Transverse colon (tissue), 4 donors: ENCODE results near the gene STAT6. TPM values are rescaled to one million over a fixed set of nuclear protein-coding genes. Genes with fewer than 3 reads are reported as not detected.
A peak's percentile ranks its signal among the peaks of the same experiment; 100 is the strongest.

ENCODE experiments used
- DNase-seq: peaks from one replicate; pipeline ENCODE4 v3.0.0-alpha.2; 2019
- H3K27ac ChIP-seq, 4 donors: fragments of 200-600 bp; sonication (generic); 2 replicates each; pipeline ENCODE4 v1.5.1; 2016 to 2018; ENCODE audit warnings: inconsistent platforms in 4 of 4
- H3K27me3 ChIP-seq: fragments of 200-600 bp; sonication (generic); 2 replicates; pipeline ENCODE4 v1.5.1; 2017; ENCODE audit warnings: inconsistent platforms
- H3K36me3 ChIP-seq, 4 donors: fragments of 200-600 bp; sonication (generic); 2 replicates each; pipeline ENCODE4 v1.5.1; 2017 to 2019; ENCODE audit warnings: inconsistent platforms in 4 of 4
- H3K4me1 ChIP-seq, 4 donors: fragments of 200-600 bp; sonication (generic); 2 replicates each; pipeline ENCODE4 v1.5.1; 2017 to 2020; ENCODE audit warnings: inconsistent platforms in 4 of 4
- H3K4me3 ChIP-seq, 4 donors: fragments of 200-600 bp; sonication (generic); 1 replicate in 1 of 4; 2 replicates in 3 of 4; pipeline versions ENCODE4 v1.5.1 to v1.6.1; 2017 to 2019; ENCODE audit warnings: inconsistent platforms in 4 of 4
- H3K9me3 ChIP-seq, 2 donors: fragments of 200-600 bp; sonication (generic); 2 replicates each; pipeline ENCODE4 v1.5.1; 2017 to 2019; ENCODE audit warnings: inconsistent platforms in 2 of 2
- EP300 ChIP-seq: sonication (generic); formaldehyde crosslinking; IDR thresholded peaks from one replicate; pipeline ENCODE4 v1.6.1; 2017; ENCODE audit warnings: antibody characterized with exemption, low read depth
- POLR2A ChIP-seq: fragments of 450-650 bp; IDR thresholded peaks from one replicate; pipeline ENCODE4 v1.6.1; 2016; ENCODE audit warnings: antibody characterized with exemption, mild to moderate bottlenecking, moderate library complexity
- POLR2AphosphoS5 ChIP-seq, 3 donors: sonication (generic); formaldehyde crosslinking; IDR thresholded peaks; one replicate each; pipeline ENCODE4 v1.6.1; 2016; ENCODE audit warnings: antibody characterized with exemption in 3 of 3
- WGBS, 2 donors: methylation state at CpG; one replicate each; pipeline ENCODE4 v1.1.5; 2018; ENCODE audit warnings: low coverage in 1 of 2; 5-methylcytosine and 5-hydroxymethylcytosine counted together
- in situ Hi-C, 4 donors: fragments of 200-750 bp; cut with MboI; loops; one replicate each; pipeline versions ENCODE4 v1.15.0 to v1.15.1; 2017; ENCODE audit warnings: low sequenced_read_pairs in 3 of 4, low pct_ligation_motif_present in 1 of 4, low pct_unique_long_range_greater_than_20kb in 1 of 4
- intact Hi-C: fragments of 100-400 bp; cut with DNase I; formaldehyde crosslinking; loops from one replicate; pipeline ENCODE4 v1.15.1; 2023; ENCODE audit warnings: low total_unique reads
- total RNA-seq, 4 donors: library from RNA; depleted of rRNA; stranded (reverse); fragments of >200 nt; gene quantifications; one replicate each; pipeline ENCODE4 v1.1.0, GENCODE V29; 2016
- TF ChIP-seq, protein P1 (sequence below), 5 experiments: fragments of 200-600 bp in 3 of 5; fragments of 450-650 bp in 2 of 5; sonication (generic) in 3 of 5; IDR thresholded peaks; 1 replicate in 2 of 5; 2 replicates in 3 of 5; pipeline ENCODE4 v1.5.1; 2016 to 2017; ENCODE audit warnings: antibody characterized with exemption in 5 of 5, inconsistent platforms in 3 of 5, mild to moderate bottlenecking in 2 of 5, moderate library complexity in 1 of 5

The STAT6 gene
- total RNA-seq, 4 donors from 2014 or later, result 181 to 318 (median 198) TPM

DNA sequence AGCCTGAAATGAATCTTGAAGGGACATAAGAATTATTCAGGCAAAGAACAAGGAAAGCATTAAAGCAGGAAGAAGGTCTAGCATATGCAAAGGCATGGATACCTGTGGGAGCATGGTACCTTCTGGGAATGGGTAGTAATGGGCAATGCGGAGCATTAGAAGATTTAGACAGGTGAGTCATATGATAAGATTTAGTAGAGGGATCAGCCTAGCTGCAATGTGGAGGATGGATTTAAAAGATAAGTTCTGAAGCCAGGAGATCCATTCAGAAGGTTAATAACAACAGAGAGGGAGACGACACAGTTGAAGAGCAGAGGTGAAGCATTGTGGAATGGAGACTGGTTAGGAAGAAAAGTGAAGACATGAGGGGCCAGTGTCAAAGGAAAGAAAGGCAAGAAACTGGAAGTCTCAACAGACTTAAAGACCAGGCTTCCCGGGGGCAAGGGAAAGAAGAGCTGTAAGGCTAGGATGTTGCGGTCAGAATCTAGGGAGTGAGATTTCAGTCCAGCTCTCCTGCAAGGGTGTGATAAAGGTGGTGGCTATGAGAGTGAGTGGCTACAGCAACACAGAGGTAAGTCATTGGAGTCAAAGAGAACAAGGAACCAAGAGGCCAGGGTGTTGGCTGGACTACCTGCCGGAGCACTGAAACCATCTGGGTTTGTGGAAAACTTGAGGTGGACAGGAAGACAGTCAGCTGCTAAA is 5.6 kb upstream of the STAT6 start:
- 73 to 88% methylated on average over 4 to 5 of the region's 5 CpGs for WGBS, 2 donors
- no peak for DNase-seq
- Histone ChIP-seq H3K27me3 (no peaks in the 10 kb centered on the region), H3K36me3 (no peaks in the 10 kb centered on the region), H3K27ac (no peak overlapping the region), H3K9me3 (no peaks in the 10 kb centered on the region), H3K4me1 (peaks cover 5 to 7% (median 5%) of the 10 kb centered on the region in 4 donors), H3K4me3 (no peak overlapping the region)
- in situ Hi-C loops (no loop called here), intact Hi-C loops (no loop called here)
- TF ChIP-seq EP300 (no peak), POLR2A (no peak), POLR2AphosphoS5 (IDR thresholded peaks at IDR 0.05) (no peak)
- TF ChIP-seq, protein P1, sequence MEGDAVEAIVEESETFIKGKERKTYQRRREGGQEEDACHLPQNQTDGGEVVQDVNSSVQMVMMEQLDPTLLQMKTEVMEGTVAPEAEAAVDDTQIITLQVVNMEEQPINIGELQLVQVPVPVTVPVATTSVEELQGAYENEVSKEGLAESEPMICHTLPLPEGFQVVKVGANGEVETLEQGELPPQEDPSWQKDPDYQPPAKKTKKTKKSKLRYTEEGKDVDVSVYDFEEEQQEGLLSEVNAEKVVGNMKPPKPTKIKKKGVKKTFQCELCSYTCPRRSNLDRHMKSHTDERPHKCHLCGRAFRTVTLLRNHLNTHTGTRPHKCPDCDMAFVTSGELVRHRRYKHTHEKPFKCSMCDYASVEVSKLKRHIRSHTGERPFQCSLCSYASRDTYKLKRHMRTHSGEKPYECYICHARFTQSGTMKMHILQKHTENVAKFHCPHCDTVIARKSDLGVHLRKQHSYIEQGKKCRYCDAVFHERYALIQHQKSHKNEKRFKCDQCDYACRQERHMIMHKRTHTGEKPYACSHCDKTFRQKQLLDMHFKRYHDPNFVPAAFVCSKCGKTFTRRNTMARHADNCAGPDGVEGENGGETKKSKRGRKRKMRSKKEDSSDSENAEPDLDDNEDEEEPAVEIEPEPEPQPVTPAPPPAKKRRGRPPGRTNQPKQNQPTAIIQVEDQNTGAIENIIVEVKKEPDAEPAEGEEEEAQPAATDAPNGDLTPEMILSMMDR (IDR thresholded peaks at IDR 0.05), result no peak

DNA sequence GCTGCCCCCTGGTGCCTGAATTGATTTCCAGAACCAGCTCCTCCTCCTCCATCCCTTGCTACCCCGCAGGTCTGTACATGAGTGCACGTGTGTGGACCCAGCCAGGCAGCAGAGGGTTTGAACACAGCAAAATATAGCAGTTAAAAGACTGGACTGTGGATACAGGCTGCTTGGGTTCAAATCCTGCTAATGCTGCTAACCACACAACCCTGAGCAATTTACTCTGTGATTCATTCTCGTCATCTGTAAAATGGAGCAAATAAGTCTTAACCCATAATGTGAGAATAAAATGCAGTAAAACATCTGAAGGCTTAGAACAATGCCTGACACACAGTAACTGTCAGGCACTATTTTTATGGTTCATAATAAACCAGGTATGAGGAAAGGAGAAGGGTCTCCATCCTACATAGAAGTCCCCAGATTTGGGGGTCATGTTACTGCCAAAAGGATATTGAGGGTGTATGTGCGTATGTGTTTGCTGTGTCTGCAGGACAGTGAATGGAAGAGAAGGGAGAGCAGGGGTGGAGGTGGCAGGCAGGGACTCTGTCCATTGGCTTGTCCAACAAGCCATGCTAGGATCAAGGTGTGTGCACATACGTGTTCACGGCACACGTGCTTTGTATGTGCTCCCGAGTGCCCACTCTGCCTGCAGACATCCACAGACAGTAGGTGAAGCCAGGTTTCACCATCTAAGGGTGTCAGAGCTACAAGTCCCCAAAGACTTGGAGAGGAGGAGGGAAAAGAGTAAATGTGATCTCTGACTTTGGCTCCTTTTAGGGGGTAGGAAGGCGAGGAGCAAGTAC is 1.5 kb upstream of the STAT6 start:
- Histone ChIP-seq H3K27ac (peak overlapping the region; percentile 96 to 99 (median 98)), H3K9me3 (no peaks in the 10 kb centered on the region), H3K4me1 (peaks cover 15 to 31% (median 24%) of the 10 kb centered on the region in 4 donors), H3K27me3 (no peaks in the 10 kb centered on the region), H3K36me3 (peaks cover 0 to 5% (median 0%) of the 10 kb centered on the region in 4 donors), H3K4me3 (peak overlapping the region in 3 of 4 donors; percentile 54 to 70 (median 55))
- DNase-seq, result no peak
- TF ChIP-seq POLR2AphosphoS5 (IDR thresholded peaks at IDR 0.05) (no peak), EP300 (no peak)
- TF ChIP-seq, protein P1 (IDR thresholded peaks at IDR 0.05), result peak in 2 of 5 experiments; percentile 78 to 82
- intact Hi-C loops (loop anchor here (5.0 kb wide), 1 partner anchor 40 kb away; no protein-coding TSS in a partner anchor), in situ Hi-C loops (loop anchor here in 2 of 4 donors (5.0 kb wide), 2 partner anchors 40 to 45 kb away; no protein-coding TSS in a partner anchor)
- WGBS, 2 donors, result 58 to 86% methylated on average over 1 to 9 of the region's 9 CpGs

DNA sequence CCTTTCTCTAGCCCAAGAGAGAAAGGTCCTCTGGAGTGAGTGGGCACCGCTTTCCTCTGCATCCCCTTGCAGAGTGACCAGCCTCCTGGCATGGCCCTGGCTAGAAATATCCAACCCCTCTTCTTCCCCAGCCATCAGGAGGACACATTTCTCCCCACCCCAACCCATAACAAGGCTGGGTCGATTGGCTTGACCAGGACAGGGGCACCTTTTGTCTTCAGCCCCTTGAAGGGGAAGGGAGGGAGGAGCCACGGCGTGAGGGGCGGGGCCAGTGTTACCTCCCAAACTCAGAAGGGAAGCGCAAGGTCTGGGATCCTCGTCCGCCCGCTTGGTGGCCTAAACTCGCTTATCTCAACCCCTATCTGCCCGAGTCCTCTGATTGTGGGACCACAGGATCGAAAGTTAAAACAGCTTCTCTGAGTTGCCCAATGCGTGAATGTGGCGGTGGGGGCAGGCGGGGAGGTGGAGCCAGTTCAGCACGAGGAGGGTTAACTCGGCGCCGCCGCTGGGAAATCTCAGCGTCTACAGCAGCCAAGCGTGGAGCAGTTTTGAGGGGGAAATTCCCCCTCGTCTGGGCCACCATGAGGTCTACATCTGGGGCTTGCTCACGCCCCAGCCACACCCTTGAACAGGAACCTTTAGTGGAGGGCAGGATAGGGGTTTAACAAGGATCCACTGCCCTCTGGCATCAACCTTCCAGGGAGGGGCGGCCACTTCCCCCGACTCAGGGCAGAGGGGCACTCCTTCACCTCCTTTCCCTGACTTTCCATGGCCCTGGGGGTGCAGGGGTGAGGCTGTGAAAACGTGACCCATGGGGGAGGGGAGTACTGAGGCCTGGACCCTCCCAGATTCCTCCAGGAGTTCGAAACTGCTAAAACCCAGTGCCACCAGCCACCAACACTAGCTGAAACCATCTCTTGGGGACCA is 795 bp downstream of the STAT6 start:
- in situ Hi-C loops (loop anchor here in 2 of 4 donors (5.0 kb wide), 2 partner anchors 38 to 43 kb away; no protein-coding TSS in a partner anchor), intact Hi-C loops (loop anchor here (2.0 to 5.0 kb wide), 2 partner anchors 22 to 38 kb away; partner anchors contain the start of gene NAB2)
- H3K36me3 ChIP-seq, result peaks cover 0 to 24% (median 8%) of the 10 kb centered on the region in 4 donors
- DNase-seq, result peak; percentile 82
- peak overlapping the region; percentile 54 to 82 (median 62) for H3K4me3 ChIP-seq
- H3K9me3 ChIP-seq, result no peaks in the 10 kb centered on the region
- peaks cover 15 to 40% (median 28%) of the 10 kb centered on the region in 4 donors for H3K4me1 ChIP-seq
- TF ChIP-seq POLR2AphosphoS5 (IDR thresholded peaks at IDR 0.05) (peak in 2 of 3 donors; percentile 34 to 62), EP300 (no peak), POLR2A (no peak)
- 0 to 2% methylated on average over 1 to 26 of the region's 28 CpGs for WGBS, 2 donors
- H3K27me3 ChIP-seq, result no peaks in the 10 kb centered on the region
- H3K27ac ChIP-seq, result peak overlapping the region; percentile 96 to 99 (median 98)
